K562 (cell line): ENCODE data around the gene PPP4R3A.

Experiments
- DMBX1 ChIP-seq: fragments of 250-450 bp; sonication (Bioruptor Pico); IDR thresholded peaks from 2 replicates; pipeline ENCODE4 v1.8.0; 2022; ENCODE audit warnings: inconsistent platforms, mild to moderate bottlenecking, moderate library complexity, borderline replicate concordance
- EP300 ChIP-seq: IDR thresholded peaks from 2 replicates; pipeline ENCODE4 v1.6.1; 2012; ENCODE audit warnings: low read length, improper control_type of control experiment
- IRF2 ChIP-seq: sonication (generic); formaldehyde crosslinking; IDR thresholded peaks from 2 replicates; pipeline ENCODE4 v1.8.1; 2022; ENCODE audit warnings: mild to moderate bottlenecking, missing genetic modification reagents
- POLR2A ChIP-seq: fragments of 450-650 bp; conservative IDR thresholded peaks from 2 replicates; pipeline ENCODE4 v1.6.1; 2016
- POU5F1 ChIP-seq: fragments of 150-350 bp; IDR thresholded peaks from 2 replicates; pipeline ENCODE4 v1.6.1; 2014; ENCODE audit warnings: borderline replicate concordance, low read length, low read depth, mild to moderate bottlenecking; ENCODE audit not compliant: partially characterized antibody
- RBFOX2 ChIP-seq: fragments of 200-400 bp; formaldehyde crosslinking; IDR thresholded peaks from 2 replicates; pipeline ENCODE4 v1.6.1; 2017; ENCODE audit warnings: low read depth, mild to moderate bottlenecking, low read length, moderate library complexity
- ZBTB7A ChIP-seq: IDR thresholded peaks from 2 replicates; pipeline ENCODE4 v1.6.1; 2011; ENCODE audit warnings: low read depth, mild to moderate bottlenecking, low read length, moderate library complexity, borderline replicate concordance; ENCODE audit not compliant: control insufficient read depth

GRCh38 chr14:91415794-91416743 is 94.0 kb downstream of the PPP4R3A start:
- TF ChIP-seq EP300 (no peak), DMBX1 (no peak), POU5F1 (no peak), ZBTB7A (0 out of 2 replicates have a peak, but pooled peaks have one; percentile 17), POLR2A (no peak), RBFOX2 (no peak), IRF2 (CRISPR knock-in tag) (no peak)
